GM18502 (cell line): ENCODE results near the gene FAM83C.
"Not testable (repeated sequence)": the region's sequence is repeated elsewhere in the genome, so short reads cannot be mapped to it uniquely, and the experiment has no call there.

ENCODE experiments used
- ATAC-seq: cut with Tn5 transposase; IDR thresholded peaks from one replicate; pipeline ENCODE4 v1.9.1; 2021; ENCODE audit warnings: mild to moderate bottlenecking; ENCODE audit not compliant: unreplicated experiment, poor library complexity

FAM83C gene

GRCh38 chr20:35271073-35271882 lies 20.9 kb downstream of the FAM83C start:
- ATAC-seq = no peak

- ATAC-seq = no peak
Measured at GRCh38 chr20:35270021-35270902, 22.0 kb downstream of the FAM83C start.

- no peak for ATAC-seq
Measured at GRCh38 chr20:35269055-35269781, 23.0 kb downstream of the FAM83C start.

GRCh38 chr20:35267092-35267491 lies 25.1 kb downstream of the FAM83C start:
- ATAC-seq = no peak

- ATAC-seq = no peak
Measured at GRCh38 chr20:35264755-35265154, 27.5 kb downstream of the FAM83C start.

- no peak for ATAC-seq
Measured at GRCh38 chr20:35263532-35264341, 28.5 kb downstream of the FAM83C start.

GRCh38 chr20:35262731-35263531 lies 29.3 kb downstream of the FAM83C start:
- ATAC-seq = not testable (repeated sequence)

- not testable (repeated sequence) for ATAC-seq
Measured at GRCh38 chr20:35262321-35262720, 29.9 kb downstream of the FAM83C start.

- no peak for ATAC-seq
Measured at GRCh38 chr20:35260426-35260825, 31.8 kb downstream of the FAM83C start.

GRCh38 chr20:35257175-35257909 lies 34.9 kb downstream of the FAM83C start:
- no peak for ATAC-seq

GRCh38 chr20:35254448-35254999 lies 37.7 kb downstream of the FAM83C start:
- no peak for ATAC-seq

- no peak for ATAC-seq
Measured at GRCh38 chr20:35253010-35253409, 39.2 kb downstream of the FAM83C start.

- ATAC-seq = not testable (repeated sequence)
Measured at GRCh38 chr20:35252598-35252997, 39.6 kb downstream of the FAM83C start.

GRCh38 chr20:35252037-35252461 lies 40.2 kb downstream of the FAM83C start:
- no peak for ATAC-seq

GRCh38 chr20:35251613-35251940 lies 40.6 kb downstream of the FAM83C start:
- no peak for ATAC-seq

- ATAC-seq = no peak
Measured at GRCh38 chr20:35248641-35249475, 43.4 kb downstream of the FAM83C start.

- no peak for ATAC-seq
Measured at GRCh38 chr20:35246723-35247122, 45.5 kb downstream of the FAM83C start.
